Sigmoid colon (tissue), 7 donors: ENCODE results near the gene DOCK9. TPM values are rescaled to one million over a fixed set of nuclear protein-coding genes. Genes with fewer than 3 reads are reported as not detected.

Source experiments
- DNase-seq: peaks from one replicate; pipeline ENCODE4 v3.0.0-alpha.2; 2019
- H3K27ac ChIP-seq, 4 donors: fragments of 200-600 bp; sonication (generic); one replicate each; pipeline ENCODE4 v1.5.1; 2016 to 2019; ENCODE audit warnings: mild to moderate bottlenecking in 1 of 4
- H3K27me3 ChIP-seq, 3 donors: fragments of 200-600 bp; sonication (generic); one replicate each; pipeline ENCODE4 v1.5.1; 2019; ENCODE audit warnings: mild to moderate bottlenecking in 1 of 3
- H3K36me3 ChIP-seq, 4 donors: fragments of 200-600 bp; sonication (generic); one replicate each; pipeline ENCODE4 v1.5.1; 2016 to 2019
- H3K4me1 ChIP-seq, 4 donors: fragments of 200-600 bp; sonication (generic); one replicate each; pipeline ENCODE4 v1.5.1; 2017 to 2019
- H3K4me3 ChIP-seq, 4 donors: fragments of 200-600 bp; sonication (generic); one replicate each; pipeline ENCODE4 v1.5.1; 2017 to 2019; ENCODE audit warnings: mild to moderate bottlenecking in 2 of 4, moderate library complexity in 1 of 4
- H3K9me3 ChIP-seq, 4 donors: fragments of 200-600 bp in 3 of 4; sonication (generic) in 3 of 4; one replicate each; pipeline versions ENCODE4 v1.5.1 to v1.6.1; 2013 to 2019
- CTCF ChIP-seq, 4 experiments: fragments of 450-650 bp in 3 of 4; fragments of 200-600 bp in 1 of 4; IDR thresholded peaks; one replicate each; pipeline ENCODE4 v1.5.1; 2016 to 2019; ENCODE audit warnings: antibody characterized with exemption in 4 of 4, mild to moderate bottlenecking in 3 of 4, moderate library complexity in 2 of 4
- EP300 ChIP-seq, 4 donors: sonication (generic); formaldehyde crosslinking; IDR thresholded peaks; one replicate each; pipeline ENCODE4 v1.6.1; 2017; ENCODE audit warnings: antibody characterized with exemption in 4 of 4
- POLR2A ChIP-seq, 2 donors: fragments of 450-650 bp; IDR thresholded peaks; one replicate each; pipeline ENCODE4 v1.6.1; 2016; ENCODE audit warnings: antibody characterized with exemption in 2 of 2, mild to moderate bottlenecking in 2 of 2, moderate library complexity in 2 of 2
- POLR2AphosphoS5 ChIP-seq, 4 donors: sonication (generic); formaldehyde crosslinking; IDR thresholded peaks; one replicate each; pipeline ENCODE4 v1.6.1; 2017; ENCODE audit warnings: antibody characterized with exemption in 4 of 4
- WGBS, 2 donors: extraction: QIAGEN DNeasy Blood & Tissue Kit; methylation state at CpG; one replicate each; pipeline ENCODE4 v1.1.7; 2013; 5-methylcytosine and 5-hydroxymethylcytosine counted together
- intact Hi-C: fragments of 100-400 bp; cut with DNase I; formaldehyde crosslinking; loops from one replicate; pipeline ENCODE4 v1.15.1; 2023
- polyA plus RNA-seq, 3 donors: library from polyadenylated mRNA; stranded (reverse); fragments of 200-250 nt; gene quantifications; one replicate each; pipeline ENCODE4 v1.2.3, GENCODE V29; 2013
- total RNA-seq, 4 donors: library from RNA; depleted of rRNA; stranded (reverse); fragments of >200 nt; gene quantifications; one replicate each; pipeline ENCODE4 v1.1.0, GENCODE V29; 2016
- donor health status: healthy with polysubstance abuse.
- donor health status: Bipolar disorder and iron deficiency.
- donor health status: healthy.

DOCK9 gene
- total and polyA plus RNA-seq, 7 donors, result 10.8 to 126 (median 60.4) TPM

GRCh38 chr13:98823442-98823841, 154.4 kb downstream of the DOCK9 start:
- no peak overlapping the region for H3K27ac ChIP-seq
- no peak for DNase-seq
- H3K4me3 ChIP-seq, result no peak overlapping the region
- intact Hi-C loops, result no loop called here
- H3K9me3 ChIP-seq, result no peaks in the 10 kb centered on the region
- 48 to 80% methylated on average over 5 of the region's 5 CpGs for WGBS, 2 donors
- TF ChIP-seq EP300 (IDR thresholded peaks at IDR 0.05) (no peak), CTCF (IDR thresholded peaks at IDR 0.05) (no peak), POLR2AphosphoS5 (IDR thresholded peaks at IDR 0.05) (no peak), POLR2A (IDR thresholded peaks at IDR 0.05) (no peak)
- H3K4me1 ChIP-seq, result peaks cover 0 to 23% (median 6%) of the 10 kb centered on the region in 4 donors
- peaks cover 14 to 85% (median 27%) of the 10 kb centered on the region in 4 donors for H3K36me3 ChIP-seq
- no peaks in the 10 kb centered on the region for H3K27me3 ChIP-seq

- peaks cover 8 to 81% (median 23%) of the 10 kb centered on the region in 4 donors for H3K36me3 ChIP-seq
- intact Hi-C loops, result no loop called here
- 16 to 51% methylated on average over 3 of the region's 3 CpGs for WGBS, 2 donors
- H3K9me3 ChIP-seq, result no peaks in the 10 kb centered on the region
- no peaks in the 10 kb centered on the region for H3K27me3 ChIP-seq
- H3K4me3 ChIP-seq, result no peak overlapping the region
- DNase-seq, result no peak
- H3K4me1 ChIP-seq, result peaks cover 0 to 23% (median 6%) of the 10 kb centered on the region in 4 donors
- TF ChIP-seq POLR2AphosphoS5 (IDR thresholded peaks at IDR 0.05) (no peak), EP300 (IDR thresholded peaks at IDR 0.05) (no peak), POLR2A (IDR thresholded peaks at IDR 0.05) (no peak), CTCF (IDR thresholded peaks at IDR 0.05) (no peak)
- H3K27ac ChIP-seq, result peak overlapping the region in 3 of 4 donors; percentile 11 to 65 (median 47)
Measured at GRCh38 chr13:98822225-98822606, 155.6 kb downstream of the DOCK9 start.

GRCh38 chr13:98821372-98822224, 156.3 kb downstream of the DOCK9 start:
- DNase-seq, result no peak
- H3K27ac ChIP-seq, result peak overlapping the region; percentile 10 to 65 (median 29)
- H3K9me3 ChIP-seq, result no peaks in the 10 kb centered on the region
- TF ChIP-seq EP300 (IDR thresholded peaks at IDR 0.05), result no peak
- peak in 3 of 4 donors; percentile 7 to 34 (median 7) for TF ChIP-seq POLR2AphosphoS5 (IDR thresholded peaks at IDR 0.05)
- H3K27me3 ChIP-seq, result no peaks in the 10 kb centered on the region
- peaks cover 8 to 81% (median 21%) of the 10 kb centered on the region in 4 donors for H3K36me3 ChIP-seq
- peaks cover 0 to 23% (median 6%) of the 10 kb centered on the region in 4 donors for H3K4me1 ChIP-seq
- H3K4me3 ChIP-seq, result no peak overlapping the region
- 37 to 64% methylated on average over 9 of the region's 9 CpGs for WGBS, 2 donors
- intact Hi-C loops, result no loop called here

- TF ChIP-seq CTCF (IDR thresholded peaks at IDR 0.05) (no peak), EP300 (IDR thresholded peaks at IDR 0.05) (no peak), POLR2A (IDR thresholded peaks at IDR 0.05) (no peak), POLR2AphosphoS5 (IDR thresholded peaks at IDR 0.05) (no peak)
- no peak overlapping the region for H3K4me3 ChIP-seq
- peaks cover 0 to 23% (median 6%) of the 10 kb centered on the region in 4 donors for H3K4me1 ChIP-seq
- peaks cover 8 to 80% (median 21%) of the 10 kb centered on the region in 4 donors for H3K36me3 ChIP-seq
- intact Hi-C loops, result no loop called here
- DNase-seq, result no peak
- 79 to 84% methylated on average over 3 of the region's 3 CpGs for WGBS, 2 donors
- peak overlapping the region in 3 of 4 donors; percentile 10 to 65 (median 47) for H3K27ac ChIP-seq
- H3K9me3 ChIP-seq, result no peaks in the 10 kb centered on the region
- no peaks in the 10 kb centered on the region for H3K27me3 ChIP-seq
Measured at GRCh38 chr13:98820744-98821371, 157.0 kb downstream of the DOCK9 start.

GRCh38 chr13:98820300-98820699, 157.6 kb downstream of the DOCK9 start:
- Histone ChIP-seq H3K27ac (peak overlapping the region in 2 of 4 donors; percentile 23 to 47), H3K27me3 (no peaks in the 10 kb centered on the region), H3K36me3 (peaks cover 8 to 79% (median 21%) of the 10 kb centered on the region in 4 donors), H3K9me3 (no peaks in the 10 kb centered on the region), H3K4me1 (peaks cover 0 to 23% (median 6%) of the 10 kb centered on the region in 4 donors), H3K4me3 (no peak overlapping the region)
- TF ChIP-seq EP300 (IDR thresholded peaks at IDR 0.05) (no peak), POLR2A (IDR thresholded peaks at IDR 0.05) (no peak)
- 89 to 95% methylated on average over 3 of the region's 3 CpGs for WGBS, 2 donors
- intact Hi-C loops, result no loop called here
- DNase-seq, result no peak
